Loucy (cell line): Measurements from ENCODE around the gene APOC3.

Experiments used
- H2AFZ ChIP-seq: fragments of 200-600 bp; sonication (generic); 2 replicates; pipeline ENCODE4 v1.6.0; 2016; ENCODE audit warnings: antibody characterized with exemption, mild to moderate bottlenecking, low read length, moderate library complexity
- H3F3A ChIP-seq: fragments of 200-600 bp; 2 replicates; pipeline ENCODE4 v1.6.0; 2016; ENCODE audit warnings: antibody characterized with exemption, low read depth, mild to moderate bottlenecking
- H3K27me3 ChIP-seq: fragments of 200-600 bp; sonication (generic); 2 replicates; pipeline ENCODE4 v1.6.1; 2014; ENCODE audit warnings: low read length, mild to moderate bottlenecking; ENCODE audit not compliant: insufficient read depth, poor library complexity, severe bottlenecking
- H3K36me3 ChIP-seq: fragments of 200-600 bp; sonication (generic); 2 replicates; pipeline ENCODE4 v1.6.1; 2016; ENCODE audit warnings: low read length; ENCODE audit not compliant: insufficient read depth
- H3K4me1 ChIP-seq: fragments of 200-600 bp; sonication (generic); 2 replicates; pipeline ENCODE4 v1.5.1; 2014; ENCODE audit warnings: low read length, mild to moderate bottlenecking; ENCODE audit not compliant: insufficient read depth, poor library complexity, severe bottlenecking
- H3K4me2 ChIP-seq: fragments of 200-600 bp; sonication (generic); 2 replicates; pipeline ENCODE4 v1.6.0; 2014; ENCODE audit warnings: antibody characterized with exemption, low read length, low read depth, mild to moderate bottlenecking; ENCODE audit not compliant: poor library complexity, severe bottlenecking
- H3K4me3 ChIP-seq: fragments of 200-600 bp; sonication (generic); 2 replicates; pipeline ENCODE4 v1.5.1; 2014; ENCODE audit warnings: low read length, mild to moderate bottlenecking, mixed read lengths; ENCODE audit not compliant: poor library complexity, severe bottlenecking
- H3K79me2 ChIP-seq: fragments of 200-600 bp; sonication (generic); 2 replicates; pipeline ENCODE4 v1.6.1; 2014; ENCODE audit warnings: low read length; ENCODE audit not compliant: insufficient read depth
- H3K9ac ChIP-seq: fragments of 200-600 bp; sonication (generic); 2 replicates; pipeline ENCODE4 v1.6.0; 2014; ENCODE audit warnings: mild to moderate bottlenecking, low read depth, low read length, moderate library complexity; ENCODE audit not compliant: poor library complexity, severe bottlenecking
- H3K9me2 ChIP-seq: fragments of 200-600 bp; sonication (generic); replicated peaks from 2 replicates; pipeline ENCODE4 v1.6.1; 2016; ENCODE audit warnings: low read depth, low read length, mixed read lengths
- H3K9me3 ChIP-seq: fragments of 200-600 bp; sonication (generic); 2 replicates; pipeline ENCODE4 v1.6.1; 2014; ENCODE audit warnings: mild to moderate bottlenecking, antibody characterized with exemption, low read length, low read depth; ENCODE audit not compliant: insufficient read depth
- H4K20me1 ChIP-seq: fragments of 200-600 bp; sonication (generic); 2 replicates; pipeline ENCODE4 v1.6.0; 2014; ENCODE audit warnings: antibody characterized with exemption, low read length, mild to moderate bottlenecking; ENCODE audit not compliant: insufficient read depth, poor library complexity, severe bottlenecking
- CTCF ChIP-seq: fragments of 200-600 bp; sonication (generic); conservative IDR thresholded peaks from 2 replicates; pipeline ENCODE4 v1.5.1; 2014; ENCODE audit warnings: mild to moderate bottlenecking, antibody characterized with exemption, low read length
- EZH2phosphoT487 ChIP-seq: fragments of 200-600 bp; IDR thresholded peaks from 2 replicates; pipeline ENCODE4 v1.6.1; 2018; ENCODE audit warnings: antibody characterized with exemption, mild to moderate bottlenecking, moderate library complexity, borderline replicate concordance

The APOC3 gene

GRCh38 chr11:116857316-116857715 lies 27.6 kb downstream of the APOC3 start:
- no peak overlapping the region for H3K4me2 ChIP-seq
- H3K4me1 ChIP-seq = peaks cover 56% of the 10 kb centered on the region
- H3K79me2 ChIP-seq = no peaks in the 10 kb centered on the region
- no peaks in the 10 kb centered on the region for H3K27me3 ChIP-seq
- H3K4me3 ChIP-seq = no peak overlapping the region
- H3F3A ChIP-seq = peaks cover 11% of the 10 kb centered on the region
- H3K9me3 ChIP-seq = no peaks in the 10 kb centered on the region
- no peak overlapping the region for H2AFZ ChIP-seq
- no peak for TF ChIP-seq CTCF
- no peak for TF ChIP-seq EZH2phosphoT487
- no peaks in the 10 kb centered on the region for H3K9me2 ChIP-seq
- peaks cover 37% of the 10 kb centered on the region; the same call in 1 of the 2 replicates for H3K36me3 ChIP-seq
- no peaks in the 10 kb centered on the region for H4K20me1 ChIP-seq
- no peak overlapping the region for H3K9ac ChIP-seq

- Histone ChIP-seq H3K4me1 (peaks cover 52% of the 10 kb centered on the region), H2AFZ (no peak overlapping the region), H4K20me1 (no peaks in the 10 kb centered on the region), H3F3A (peaks cover 10% of the 10 kb centered on the region), H3K36me3 (peaks cover 37% of the 10 kb centered on the region; the same call in 1 of the 2 replicates), H3K27me3 (no peaks in the 10 kb centered on the region), H3K4me2 (no peak overlapping the region), H3K79me2 (no peaks in the 10 kb centered on the region), H3K9me3 (no peaks in the 10 kb centered on the region), H3K4me3 (no peak overlapping the region), H3K9ac (no peak overlapping the region), H3K9me2 (no peaks in the 10 kb centered on the region)
- TF ChIP-seq EZH2phosphoT487 = no peak
- TF ChIP-seq CTCF = no peak
Measured at GRCh38 chr11:116857936-116858335, 28.2 kb downstream of the APOC3 start.

- Histone ChIP-seq H3K9me2 (no peaks in the 10 kb centered on the region), H3K79me2 (no peaks in the 10 kb centered on the region), H2AFZ (no peak overlapping the region), H3F3A (peaks cover 5% of the 10 kb centered on the region; the same call in 1 of the 2 replicates), H3K27me3 (no peaks in the 10 kb centered on the region), H3K4me1 (peaks cover 41% of the 10 kb centered on the region), H3K36me3 (peaks cover 46% of the 10 kb centered on the region; the same call in 1 of the 2 replicates), H3K9ac (no peak overlapping the region), H4K20me1 (no peaks in the 10 kb centered on the region), H3K4me3 (no peak overlapping the region), H3K9me3 (no peaks in the 10 kb centered on the region), H3K4me2 (no peak overlapping the region)
- no peak for TF ChIP-seq CTCF
- TF ChIP-seq EZH2phosphoT487 = no peak
Measured at GRCh38 chr11:116859175-116859574, 29.5 kb downstream of the APOC3 start.
